IMR-90 (cell line): ENCODE results near the gene TRIM24. TPM values are rescaled to one million over a fixed set of nuclear protein-coding genes. Genes with fewer than 3 reads are reported as not detected.

Source experiments
- ATAC-seq: fragments of 200-7000 bp; cut with Tn5 transposase; 2 replicates; pipeline ENCODE4 v1.9.1; 2020; ENCODE audit warnings: low read depth, mild to moderate bottlenecking, moderate library complexity
- BruUV-seq: library from RNA; stranded (reverse); fragments of 400-500 nt; replicated peaks from 2 replicates; lab custom pipeline; 2021; lab: Mats Ljungman, UMichigan
- CTCF ChIA-PET: fragments of 300-600 bp; formaldehyde crosslinking; extraction: SDS; loops from one replicate; lab custom pipeline; 2021; ENCODE audit warnings: antibody characterized with exemption; lab: Yijun Ruan, JAX
- POLR2A ChIA-PET: fragments of 300-600 bp; sonication (Branson Sonifier 250); formaldehyde crosslinking; loops from one replicate; lab custom pipeline; 2022; ENCODE audit warnings: antibody characterized with exemption; ENCODE audit not compliant: unreplicated experiment; lab: Charles Lee
- DNase-seq: peaks from one replicate; pipeline ENCODE4 v3.0.0; 2013
- H2AFZ ChIP-seq: replicated peaks from 2 replicates; pipeline ENCODE3; 2013; ENCODE audit warnings: low read length, mild to moderate bottlenecking; ENCODE audit not compliant: poor library complexity
- H2AK5ac ChIP-seq: 2 replicates; pipeline ENCODE4 v1.6.1; 2013; ENCODE audit warnings: low read depth, low read length, inconsistent platforms
- H2AK9ac ChIP-seq: replicated peaks from 2 replicates; pipeline ENCODE3; 2013; ENCODE audit warnings: mild to moderate bottlenecking, low read depth, low read length, moderate library complexity; ENCODE audit not compliant: poor library complexity
- H2BK120ac ChIP-seq: 2 replicates; pipeline ENCODE4 v1.6.1; 2013; ENCODE audit warnings: low read depth, low read length, inconsistent platforms
- H2BK15ac ChIP-seq: 3 replicates; pipeline ENCODE4 v1.6.1; 2013; ENCODE audit warnings: low read depth, low read length, inconsistent platforms
- H2BK20ac ChIP-seq: 2 replicates; pipeline ENCODE4 v1.6.1; 2013; ENCODE audit warnings: low read depth, mild to moderate bottlenecking, inconsistent platforms, low read length, moderate library complexity
- H2BK5ac ChIP-seq: 2 replicates; pipeline ENCODE4 v1.6.1; 2013; ENCODE audit warnings: mild to moderate bottlenecking, low read depth, low read length, inconsistent platforms; ENCODE audit not compliant: poor library complexity, severe bottlenecking
- H3K14ac ChIP-seq: replicated peaks from 2 replicates; pipeline ENCODE4 v1.6.1; 2013; ENCODE audit warnings: low read depth, low read length, inconsistent platforms
- H3K18ac ChIP-seq: 2 replicates; pipeline ENCODE4 v1.6.1; 2013; ENCODE audit warnings: low read depth, low read length, control low read depth
- H3K23ac ChIP-seq: 2 replicates; pipeline ENCODE4 v1.6.1; 2013; ENCODE audit warnings: low read depth, low read length, inconsistent platforms
- H3K27ac ChIP-seq: 2 replicates; pipeline ENCODE4 v1.5.1; 2013; ENCODE audit warnings: mild to moderate bottlenecking, control low read depth, low read length; ENCODE audit not compliant: insufficient read depth
- H3K27me3 ChIP-seq: 2 replicates; pipeline ENCODE4 v1.6.1; 2013; ENCODE audit warnings: low read length; ENCODE audit not compliant: control insufficient read depth, insufficient read depth
- H3K36me3 ChIP-seq: 2 replicates; pipeline ENCODE4 v1.6.1; 2013; ENCODE audit warnings: low read length, mixed read lengths; ENCODE audit not compliant: control insufficient read depth, insufficient read depth
- H3K4ac ChIP-seq: 2 replicates; pipeline ENCODE4 v1.6.1; 2013; ENCODE audit warnings: low read depth, low read length, inconsistent platforms
- H3K4me1 ChIP-seq: 2 replicates; pipeline ENCODE4 v1.6.1; 2013; ENCODE audit warnings: low read length, mixed read lengths; ENCODE audit not compliant: control insufficient read depth, insufficient read depth
- H3K4me2 ChIP-seq: 2 replicates; pipeline ENCODE4 v1.6.1; 2013; ENCODE audit warnings: low read depth, mild to moderate bottlenecking, control low read depth, low read length, moderate library complexity
- H3K4me3 ChIP-seq: 2 replicates; pipeline ENCODE4 v1.5.1; 2013; ENCODE audit warnings: low read depth, mild to moderate bottlenecking, control low read depth, low read length, moderate library complexity; ENCODE audit not compliant: insufficient read depth
- H3K56ac ChIP-seq: 2 replicates; pipeline ENCODE4 v1.6.1; 2013; ENCODE audit warnings: low read length, inconsistent platforms; ENCODE audit not compliant: insufficient read depth; ENCODE audit errors: extremely low read depth
- H3K79me1 ChIP-seq, 2 experiments: 2 replicates each; pipeline ENCODE4 v1.6.1; 2013; ENCODE audit warnings: low read length in 2 of 2, inconsistent platforms in 1 of 2, low read depth in 1 of 2
- H3K9ac ChIP-seq: 2 replicates; pipeline ENCODE4 v1.6.1; 2013; ENCODE audit warnings: low read depth, low read length, control low read depth
- H3K9me1 ChIP-seq: 2 replicates; pipeline ENCODE4 v1.6.1; 2013; ENCODE audit warnings: low read length, inconsistent platforms; ENCODE audit not compliant: insufficient read depth
- H3K9me3 ChIP-seq: 2 replicates; pipeline ENCODE4 v1.6.1; 2013; ENCODE audit warnings: low read length; ENCODE audit not compliant: control insufficient read depth, insufficient read depth
- H4K20me1 ChIP-seq: 2 replicates; pipeline ENCODE4 v1.6.1; 2013; ENCODE audit warnings: low read length, inconsistent platforms; ENCODE audit not compliant: insufficient read depth
- H4K5ac ChIP-seq: 2 replicates; pipeline ENCODE4 v1.6.1; 2013; ENCODE audit warnings: mild to moderate bottlenecking, low read depth, low read length, control low read depth
- H4K8ac ChIP-seq, 2 experiments: 2 replicates each; pipeline ENCODE4 v1.6.1; 2013; ENCODE audit warnings: low read depth in 2 of 2, low read length in 2 of 2, control low read depth in 1 of 2, inconsistent platforms in 1 of 2
- H4K91ac ChIP-seq: 2 replicates; pipeline ENCODE4 v1.6.1; 2013; ENCODE audit warnings: low read depth, low read length, inconsistent platforms; ENCODE audit not compliant: insufficient read depth
- CTCF ChIP-seq: conservative IDR thresholded peaks from 2 replicates; pipeline ENCODE4 v1.5.1; 2012; ENCODE audit warnings: mild to moderate bottlenecking, low read depth, low read length, improper control_type of control experiment
- ELK1 ChIP-seq: fragments of 150-350 bp; IDR thresholded peaks from 2 replicates; pipeline ENCODE4 v1.6.1; 2016; ENCODE audit warnings: low read depth, mild to moderate bottlenecking, low read length, moderate library complexity, borderline replicate concordance
- FOS ChIP-seq: fragments of 150-350 bp; IDR thresholded peaks from 2 replicates; pipeline ENCODE4 v1.6.1; 2016; ENCODE audit warnings: low read depth, low read length
- MAZ ChIP-seq: IDR thresholded peaks from 2 replicates; pipeline ENCODE4 v1.6.1; 2012; ENCODE audit warnings: low read depth, mild to moderate bottlenecking, low read length, improper control_type of control experiment, moderate library complexity, borderline replicate concordance
- MXI1 ChIP-seq: IDR thresholded peaks from 2 replicates; pipeline ENCODE4 v1.6.1; 2012; ENCODE audit warnings: low read depth, mild to moderate bottlenecking, low read length, moderate library complexity, borderline replicate concordance
- POLR2A ChIP-seq: IDR thresholded peaks from 2 replicates; pipeline ENCODE4 v1.6.1; 2012; ENCODE audit warnings: mild to moderate bottlenecking, low read depth, low read length
- SMC3 ChIP-seq: fragments of 150-350 bp; IDR thresholded peaks from 2 replicates; pipeline ENCODE4 v1.6.1; 2016; ENCODE audit warnings: low read depth, mild to moderate bottlenecking, antibody characterized with exemption, low read length, moderate library complexity
- USF2 ChIP-seq: fragments of 150-350 bp; IDR thresholded peaks from 2 replicates; pipeline ENCODE4 v1.6.1; 2017; ENCODE audit warnings: mild to moderate bottlenecking, antibody characterized with exemption, low read length, low read depth
- WGBS, 2 experiments: methylation state at CpG; one replicate each; pipeline versions ENCODE4 v1.1.5 to v1.1.7; 2013; ENCODE audit warnings: missing lambda C conversion rate in 2 of 2; ENCODE audit not compliant: insufficient read length in 1 of 2; ENCODE audit errors: extremely low coverage in 2 of 2; 5-methylcytosine and 5-hydroxymethylcytosine counted together
- dilution Hi-C: fragments of 300-500 bp; cut with HindIII; formaldehyde crosslinking; loops from one replicate; pipeline ENCODE4 v1.14.3; 2018; ENCODE audit warnings: low sequenced_read_pairs; ENCODE audit not compliant: unreplicated experiment
- in situ Hi-C: fragments of 300-500 bp; cut with MboI; formaldehyde crosslinking; loops from 3 replicates; pipeline ENCODE4 v1.14.3; 2019; ENCODE audit warnings: low sequenced_read_pairs, inconsistent platforms, mixed read lengths
- intact Hi-C: fragments of 100-400 bp; cut with micrococcal nuclease; formaldehyde crosslinking; loops from 2 replicates; pipeline ENCODE4 v1.10.0; 2022
- polyA plus RNA-seq, 3 experiments: library from polyadenylated mRNA; depleted of rRNA; stranded (reverse); fragments of >200 nt; gene quantifications; 2 replicates each; pipeline ENCODE4 v1.2.3, GENCODE V29; 2012; ENCODE audit warnings: low replicate concordance in 1 of 3
- total RNA-seq: library from RNA; depleted of rRNA; stranded (reverse); fragments of >200 nt; gene quantifications from 2 replicates; pipeline ENCODE4 v1.2.3, GENCODE V29; 2012

TRIM24 gene
- total and polyA plus RNA-seq, 2 of the 4 experiments (the other 2 are of a cell fraction), result 4.1 to 5.7 TPM

- Histone ChIP-seq H3K36me3 (no peaks in the 10 kb centered on the region), H3K27me3 (no peaks in the 10 kb centered on the region), H3K4me1 (peaks cover 3% of the 10 kb centered on the region; the same call in 1 of the 2 replicates), H3K18ac (no peak overlapping the region), H4K20me1 (no peaks in the 10 kb centered on the region; the same call in none of the 2 replicates), H3K14ac (no peak overlapping the region), H2AK5ac (no peak overlapping the region), H2BK15ac (no peak overlapping the region), H3K56ac (no peak overlapping the region), H3K9ac (no peak overlapping the region), H3K4me2 (no peak overlapping the region), H3K23ac (no peak overlapping the region), H3K4me3 (no peak overlapping the region), H3K4ac (no peak overlapping the region), H3K9me1 (no peaks in the 10 kb centered on the region), H3K27ac (no peak overlapping the region), H2BK120ac (no peak overlapping the region), H3K79me1 (peaks cover 7 to 16% of the 10 kb centered on the region in 2 experiments; a peak in 3 of 4 replicates), H4K91ac (no peak overlapping the region), H2BK20ac (no peak overlapping the region), H4K5ac (no peak overlapping the region), H3K9me3 (no peaks in the 10 kb centered on the region), H2AK9ac (no peak overlapping the region), H2BK5ac (no peak overlapping the region), H2AFZ (no peak overlapping the region), H4K8ac (no peak overlapping the region)
- dilution Hi-C loops, result no loop called here
- ATAC-seq (no peak), DNase-seq (no peak)
- no peak for TF ChIP-seq MAZ
- no peak for TF ChIP-seq CTCF
- no peak for TF ChIP-seq USF2
- TF ChIP-seq POLR2A, result no peak
- no peak for TF ChIP-seq FOS
- TF ChIP-seq MXI1, result no peak
- no peak for TF ChIP-seq SMC3
- TF ChIP-seq ELK1, result no peak
- no TSS peak for BruUV-seq
- ChIA-PET POLR2A (no interaction called here), CTCF (interaction anchor here (0.9 to 1.2 kb wide), 2 partner anchors 10 to 85 kb away, joined by 3 to 4 read pairs; no protein-coding TSS in a partner anchor)
- in situ Hi-C loops, result no loop called here
- intact Hi-C loops, result no loop called here
- 76% methylated on average over 4 of the region's 18 CpGs; no CpG with 5 or more reads in 1 of the 2 experiments for WGBS, 2 experiments
Measured at GRCh38 chr7:138458576-138459412, 1.3 kb upstream of the TRIM24 start.
